ENCODE data around the gene ACTR3C. TPM values are rescaled to one million over a fixed set of nuclear protein-coding genes. Genes with fewer than 3 reads are reported as not detected.
"Not testable (repeated sequence)": the region's sequence is repeated elsewhere in the genome, so short reads cannot be mapped to it uniquely, and the experiment has no call there.

The ACTR3C gene
- total RNA-seq, 2 donors from 2014 or later, result 0.92 TPM; not detected in 1

- Mint-ChIP-seq H3K36me3 (ENCODE audit: low read depth) (peaks cover 1% of the 10 kb centered on the region), H3K4me1 (peaks cover 2% of the 10 kb centered on the region), H3K27ac (no peak overlapping the region), H3K4me3 (no peak overlapping the region), H3K9me3 (peaks cover 19% of the 10 kb centered on the region), H3K27me3 (ENCODE audit: insufficient read depth) (peaks cover 15% of the 10 kb centered on the region)
- TF ChIP-seq, protein P1, sequence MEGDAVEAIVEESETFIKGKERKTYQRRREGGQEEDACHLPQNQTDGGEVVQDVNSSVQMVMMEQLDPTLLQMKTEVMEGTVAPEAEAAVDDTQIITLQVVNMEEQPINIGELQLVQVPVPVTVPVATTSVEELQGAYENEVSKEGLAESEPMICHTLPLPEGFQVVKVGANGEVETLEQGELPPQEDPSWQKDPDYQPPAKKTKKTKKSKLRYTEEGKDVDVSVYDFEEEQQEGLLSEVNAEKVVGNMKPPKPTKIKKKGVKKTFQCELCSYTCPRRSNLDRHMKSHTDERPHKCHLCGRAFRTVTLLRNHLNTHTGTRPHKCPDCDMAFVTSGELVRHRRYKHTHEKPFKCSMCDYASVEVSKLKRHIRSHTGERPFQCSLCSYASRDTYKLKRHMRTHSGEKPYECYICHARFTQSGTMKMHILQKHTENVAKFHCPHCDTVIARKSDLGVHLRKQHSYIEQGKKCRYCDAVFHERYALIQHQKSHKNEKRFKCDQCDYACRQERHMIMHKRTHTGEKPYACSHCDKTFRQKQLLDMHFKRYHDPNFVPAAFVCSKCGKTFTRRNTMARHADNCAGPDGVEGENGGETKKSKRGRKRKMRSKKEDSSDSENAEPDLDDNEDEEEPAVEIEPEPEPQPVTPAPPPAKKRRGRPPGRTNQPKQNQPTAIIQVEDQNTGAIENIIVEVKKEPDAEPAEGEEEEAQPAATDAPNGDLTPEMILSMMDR (conservative IDR thresholded peaks at IDR 0.05), result no peak
- Histone ChIP-seq H3K4me3 (ENCODE audit: low read length) (no peak overlapping the region), H3K27me3 (ENCODE audit: control insufficient read depth, insufficient read depth, low read length, poor library complexity, severe bottlenecking) (no peaks in the 10 kb centered on the region), H3K36me3 (ENCODE audit: control insufficient read depth, insufficient read depth, low read length) (no peaks in the 10 kb centered on the region), H3K27ac (ENCODE audit: low read depth, low read length) (no peak overlapping the region), H3K9me3 (ENCODE audit: control insufficient read depth, low read length) (no peaks in the 10 kb centered on the region), H3K4me1 (ENCODE audit: control insufficient read depth, insufficient read depth, low read length) (no peaks in the 10 kb centered on the region), H3K9ac (ENCODE audit: extremely low read depth, low read length, poor library complexity, severe bottlenecking) (no peak overlapping the region)
- WGBS, 2 experiments (ENCODE audit: insufficient coverage in 1 of 2, insufficient read length in 1 of 2), result 78 to 82% methylated on average over 6 to 9 of the region's 9 CpGs
- no peak for DNase-seq
Measured at GRCh38 chr7:150307904-150308303, 15.4 kb downstream of the ACTR3C start.

GRCh38 chr7:150307129-150307528, 16.2 kb downstream of the ACTR3C start:
- H3K4me3 Mint-ChIP-seq, result no peak overlapping the region
- 89 to 95% methylated on average over 2 to 3 of the region's 3 CpGs for WGBS, 2 experiments (ENCODE audit: insufficient coverage in 1 of 2, insufficient read length in 1 of 2)
- no peak overlapping the region for H3K27ac ChIP-seq (ENCODE audit: low read depth, low read length)
- DNase-seq, result no peak
- H3K4me1 ChIP-seq (ENCODE audit: control insufficient read depth, insufficient read depth, low read length), result no peaks in the 10 kb centered on the region
- H3K36me3 Mint-ChIP-seq (ENCODE audit: low read depth), result peaks cover 1% of the 10 kb centered on the region
- H3K9me3 ChIP-seq (ENCODE audit: control insufficient read depth, low read length), result no peaks in the 10 kb centered on the region
- H3K9me3 Mint-ChIP-seq, result peaks cover 19% of the 10 kb centered on the region
- H3K27me3 Mint-ChIP-seq (ENCODE audit: insufficient read depth), result peaks cover 15% of the 10 kb centered on the region
- H3K4me3 ChIP-seq (ENCODE audit: low read length), result no peak overlapping the region
- TF ChIP-seq, protein P1 (conservative IDR thresholded peaks at IDR 0.05), result no peak
- no peak overlapping the region for H3K27ac Mint-ChIP-seq
- H3K9ac ChIP-seq (ENCODE audit: extremely low read depth, low read length, poor library complexity, severe bottlenecking), result no peak overlapping the region
- no peaks in the 10 kb centered on the region for H3K4me1 Mint-ChIP-seq
- no peaks in the 10 kb centered on the region for H3K36me3 ChIP-seq (ENCODE audit: control insufficient read depth, insufficient read depth, low read length)
- no peaks in the 10 kb centered on the region for H3K27me3 ChIP-seq (ENCODE audit: control insufficient read depth, insufficient read depth, low read length, poor library complexity, severe bottlenecking)

DNA sequence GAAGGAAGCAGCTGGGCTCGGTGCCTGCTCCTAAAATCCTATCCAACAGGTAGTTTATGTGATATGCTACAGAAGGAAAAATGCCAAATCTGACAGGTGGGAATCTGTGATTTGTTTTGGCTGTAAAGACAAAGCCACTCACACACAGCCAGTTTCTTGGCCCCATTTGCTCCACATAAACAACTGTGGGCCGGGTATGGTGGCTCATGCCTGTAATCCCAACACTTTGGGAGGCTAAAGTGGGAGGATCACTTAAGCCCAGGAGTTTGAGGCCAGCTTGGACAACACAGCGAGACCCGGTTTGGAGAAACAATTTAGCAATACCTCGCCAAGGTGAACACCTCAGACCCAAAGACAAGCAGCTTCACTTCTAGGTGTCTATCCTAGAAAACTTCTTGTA, 17.0 kb downstream of the ACTR3C start:
- not testable (repeated sequence) for H3K36me3 Mint-ChIP-seq (ENCODE audit: low read depth); H3K27ac Mint-ChIP-seq; H3K4me1 ChIP-seq (ENCODE audit: control insufficient read depth, insufficient read depth, low read length); H3K4me3 Mint-ChIP-seq; H3K4me3 ChIP-seq (ENCODE audit: low read length); H3K4me1 Mint-ChIP-seq; H3K27me3 ChIP-seq (ENCODE audit: control insufficient read depth, insufficient read depth, low read length, poor library complexity, severe bottlenecking); H3K9ac ChIP-seq (ENCODE audit: extremely low read depth, low read length, poor library complexity, severe bottlenecking); H3K9me3 ChIP-seq (ENCODE audit: control insufficient read depth, low read length); H3K36me3 ChIP-seq (ENCODE audit: control insufficient read depth, insufficient read depth, low read length); H3K27ac ChIP-seq (ENCODE audit: low read depth, low read length); DNase-seq
- peaks cover 19% of the 10 kb centered on the region for H3K9me3 Mint-ChIP-seq
- 92 to 98% methylated on average over 4 of the region's 5 CpGs for WGBS, 2 experiments (ENCODE audit: insufficient coverage in 1 of 2, insufficient read length in 1 of 2)
- H3K27me3 Mint-ChIP-seq (ENCODE audit: insufficient read depth), result peaks cover 15% of the 10 kb centered on the region

- H3K4me1 ChIP-seq (ENCODE audit: control insufficient read depth, insufficient read depth, low read length); H3K4me1 Mint-ChIP-seq; H3K27ac ChIP-seq (ENCODE audit: low read depth, low read length); DNase-seq; H3K27me3 ChIP-seq (ENCODE audit: control insufficient read depth, insufficient read depth, low read length, poor library complexity, severe bottlenecking); H3K36me3 Mint-ChIP-seq (ENCODE audit: low read depth); H3K4me3 ChIP-seq (ENCODE audit: low read length); H3K9me3 ChIP-seq (ENCODE audit: control insufficient read depth, low read length); H3K9ac ChIP-seq (ENCODE audit: extremely low read depth, low read length, poor library complexity, severe bottlenecking); H3K27ac Mint-ChIP-seq; H3K4me3 Mint-ChIP-seq; H3K36me3 ChIP-seq (ENCODE audit: control insufficient read depth, insufficient read depth, low read length): not testable (repeated sequence)
- peaks cover 19% of the 10 kb centered on the region for H3K9me3 Mint-ChIP-seq
- H3K27me3 Mint-ChIP-seq (ENCODE audit: insufficient read depth), result peaks cover 15% of the 10 kb centered on the region
- WGBS, 2 experiments (ENCODE audit: insufficient coverage in 1 of 2, insufficient read length in 1 of 2), result 79% methylated on average over 2 of the region's 2 CpGs; no CpG with 5 or more reads in 1 of the 2 experiments
Measured at GRCh38 chr7:150305903-150306284, 17.5 kb downstream of the ACTR3C start.

DNA sequence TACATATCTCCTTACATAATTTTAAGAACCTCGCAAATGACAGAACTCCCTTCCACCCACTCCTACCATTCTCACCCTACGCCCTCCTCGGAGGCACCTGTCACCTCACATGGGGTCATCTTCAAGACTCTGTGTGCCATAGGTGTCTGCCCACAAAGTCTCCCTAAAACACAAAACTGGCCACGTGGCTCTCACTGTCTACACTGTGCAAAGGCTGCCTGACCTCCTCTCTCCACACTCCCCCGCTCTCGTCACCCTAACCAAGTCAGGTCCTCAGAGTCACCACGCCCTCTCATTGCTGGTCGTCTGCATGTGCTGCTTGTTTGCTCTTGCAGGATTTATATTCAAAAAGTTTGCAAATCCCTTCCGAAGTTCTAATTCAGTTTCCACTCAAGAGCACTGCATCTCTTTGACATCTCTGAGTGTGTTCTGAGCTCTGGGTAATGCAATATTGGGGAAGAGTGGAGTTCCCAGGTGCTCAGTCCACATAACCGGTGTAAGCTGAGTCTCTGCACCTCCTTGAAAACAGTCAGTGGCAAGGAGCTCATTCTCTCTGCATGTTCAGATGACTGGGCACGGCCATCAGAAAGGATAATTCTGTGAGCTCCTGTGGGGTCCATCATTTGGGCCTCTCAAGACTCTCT, 18.0 kb downstream of the ACTR3C start:
- H3K4me3 ChIP-seq (ENCODE audit: low read length); H3K36me3 ChIP-seq (ENCODE audit: control insufficient read depth, insufficient read depth, low read length); H3K27me3 ChIP-seq (ENCODE audit: control insufficient read depth, insufficient read depth, low read length, poor library complexity, severe bottlenecking); H3K9me3 ChIP-seq (ENCODE audit: control insufficient read depth, low read length); H3K4me3 Mint-ChIP-seq; H3K4me1 ChIP-seq (ENCODE audit: control insufficient read depth, insufficient read depth, low read length); H3K4me1 Mint-ChIP-seq; DNase-seq; H3K36me3 Mint-ChIP-seq (ENCODE audit: low read depth); H3K27ac ChIP-seq (ENCODE audit: low read depth, low read length); H3K27ac Mint-ChIP-seq; H3K9ac ChIP-seq (ENCODE audit: extremely low read depth, low read length, poor library complexity, severe bottlenecking): not testable (repeated sequence)
- peaks cover 19% of the 10 kb centered on the region for H3K9me3 Mint-ChIP-seq
- WGBS, 2 experiments (ENCODE audit: insufficient coverage in 1 of 2, insufficient read length in 1 of 2), result 86 to 95% methylated on average over 3 to 7 of the region's 11 CpGs
- peaks cover 15% of the 10 kb centered on the region for H3K27me3 Mint-ChIP-seq (ENCODE audit: insufficient read depth)

Data from endodermal cell (in vitro differentiated cells).